ENCODE measurements around the gene ATXN7L1. TPM values are rescaled to one million over a fixed set of nuclear protein-coding genes. Genes with fewer than 3 reads are reported as not detected.
A peak's percentile ranks its signal among the peaks of the same experiment; 100 is the strongest.

The ATXN7L1 gene
- total and polyA plus RNA-seq, 2 donors (not counting 1 experiment from before 2014, with no cell fraction given) = 7.1 to 40.6 TPM

DNA sequence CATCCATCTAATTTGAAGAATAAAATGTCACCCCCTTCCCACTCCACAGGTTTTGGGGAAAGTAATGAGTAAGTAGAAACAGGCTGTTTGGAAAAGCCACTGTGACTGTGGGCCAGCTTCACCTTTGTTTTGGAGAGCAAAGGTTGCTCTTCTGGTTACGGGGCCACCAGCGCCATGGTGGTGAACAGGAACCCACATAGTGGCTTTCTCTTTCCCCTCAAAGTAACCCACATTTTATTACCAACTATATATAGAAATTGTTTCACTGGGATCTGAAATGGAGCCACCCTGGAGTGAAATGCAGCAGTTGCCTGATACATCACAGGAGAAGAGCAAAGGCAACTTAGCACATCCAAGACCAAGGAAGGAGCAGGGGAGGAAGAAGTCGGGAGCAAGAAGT, 182.8 kb downstream of the ATXN7L1 start:
- no peaks in the 10 kb centered on the region for H3K36me3 ChIP-seq (replicated peaks in 1 of 2; ENCODE audit: control extremely low read depth in 1 of 2, control insufficient read depth in 1 of 2, extremely low read depth in 1 of 2, insufficient read depth in 2 of 2, low read length in 1 of 2)
- peaks cover 5 to 29% of the 10 kb centered on the region in 2 donors for H3K4me1 ChIP-seq (ENCODE audit: control insufficient read depth in 2 of 2, insufficient read depth in 2 of 2, low read length in 2 of 2)
- peaks cover 4% of the 10 kb centered on the region for H3K9me3 Mint-ChIP-seq (ENCODE audit: insufficient read depth)
- 51% methylated on average over 3 of the region's 3 CpGs for WGBS (ENCODE audit: insufficient coverage)
- H4K20me1 ChIP-seq (ENCODE audit: control insufficient read depth, insufficient read depth, low read length, poor library complexity, severe bottlenecking) = no peaks in the 10 kb centered on the region
- TF ChIP-seq, protein P1, sequence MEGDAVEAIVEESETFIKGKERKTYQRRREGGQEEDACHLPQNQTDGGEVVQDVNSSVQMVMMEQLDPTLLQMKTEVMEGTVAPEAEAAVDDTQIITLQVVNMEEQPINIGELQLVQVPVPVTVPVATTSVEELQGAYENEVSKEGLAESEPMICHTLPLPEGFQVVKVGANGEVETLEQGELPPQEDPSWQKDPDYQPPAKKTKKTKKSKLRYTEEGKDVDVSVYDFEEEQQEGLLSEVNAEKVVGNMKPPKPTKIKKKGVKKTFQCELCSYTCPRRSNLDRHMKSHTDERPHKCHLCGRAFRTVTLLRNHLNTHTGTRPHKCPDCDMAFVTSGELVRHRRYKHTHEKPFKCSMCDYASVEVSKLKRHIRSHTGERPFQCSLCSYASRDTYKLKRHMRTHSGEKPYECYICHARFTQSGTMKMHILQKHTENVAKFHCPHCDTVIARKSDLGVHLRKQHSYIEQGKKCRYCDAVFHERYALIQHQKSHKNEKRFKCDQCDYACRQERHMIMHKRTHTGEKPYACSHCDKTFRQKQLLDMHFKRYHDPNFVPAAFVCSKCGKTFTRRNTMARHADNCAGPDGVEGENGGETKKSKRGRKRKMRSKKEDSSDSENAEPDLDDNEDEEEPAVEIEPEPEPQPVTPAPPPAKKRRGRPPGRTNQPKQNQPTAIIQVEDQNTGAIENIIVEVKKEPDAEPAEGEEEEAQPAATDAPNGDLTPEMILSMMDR (IDR thresholded peaks at IDR 0.05) = no peak
- TF ChIP-seq EZH2 (IDR thresholded peaks at IDR 0.05; ENCODE audit: borderline replicate concordance, insufficient read depth, low read depth, low read length, poor library complexity, severe bottlenecking) = no peak
- no peak overlapping the region for H3K4me2 ChIP-seq (replicated peaks; ENCODE audit: low read depth, low read length, poor library complexity, severe bottlenecking)
- intact Hi-C loops (cut with micrococcal nuclease) = loop anchor here (5.0 to 10.0 kb wide), 3 partner anchors 51 to 594 kb away; no protein-coding TSS in a partner anchor
- no peak for DNase-seq
- no peak overlapping the region for H3K27ac ChIP-seq (ENCODE audit: low read length in 2 of 2)
- peaks cover 3% of the 10 kb centered on the region for H3K79me2 ChIP-seq (ENCODE audit: control insufficient read depth, insufficient read depth, low read length)
- no peak for ATAC-seq (ENCODE audit: low read depth)
- H3K27ac Mint-ChIP-seq = peak overlapping the region; percentile 43
- H3K27me3 Mint-ChIP-seq = no peaks in the 10 kb centered on the region
- ChIA-PET POLR2A (no interaction called here), CTCF (no interaction called here)
- H3K27me3 ChIP-seq (replicated peaks in 1 of 4; ENCODE audit: control extremely low read depth in 1 of 4, control insufficient read depth in 3 of 4, insufficient read depth in 4 of 4, low read length in 3 of 4) = no peaks in the 10 kb centered on the region
- H3K4me1 Mint-ChIP-seq = peaks cover 44% of the 10 kb centered on the region
- H3K4me3 Mint-ChIP-seq = no peak overlapping the region
- H2AFZ ChIP-seq (ENCODE audit: insufficient read depth, low read depth, low read length, poor library complexity, severe bottlenecking) = no peak overlapping the region
- peaks cover 0 to 9% (median 0%) of the 10 kb centered on the region in 3 donors for H3K9me3 ChIP-seq (ENCODE audit: control extremely low read depth in 1 of 3, control insufficient read depth in 2 of 3, insufficient read depth in 1 of 3, low read length in 2 of 3)
- no peak overlapping the region for H3K9ac ChIP-seq (ENCODE audit: low read length)
- H3K4me3 ChIP-seq (ENCODE audit: control extremely low read depth in 1 of 5, extremely low read depth in 1 of 5, insufficient read depth in 1 of 5, low read depth in 2 of 5, low read length in 4 of 5) = no peak overlapping the region

DNA sequence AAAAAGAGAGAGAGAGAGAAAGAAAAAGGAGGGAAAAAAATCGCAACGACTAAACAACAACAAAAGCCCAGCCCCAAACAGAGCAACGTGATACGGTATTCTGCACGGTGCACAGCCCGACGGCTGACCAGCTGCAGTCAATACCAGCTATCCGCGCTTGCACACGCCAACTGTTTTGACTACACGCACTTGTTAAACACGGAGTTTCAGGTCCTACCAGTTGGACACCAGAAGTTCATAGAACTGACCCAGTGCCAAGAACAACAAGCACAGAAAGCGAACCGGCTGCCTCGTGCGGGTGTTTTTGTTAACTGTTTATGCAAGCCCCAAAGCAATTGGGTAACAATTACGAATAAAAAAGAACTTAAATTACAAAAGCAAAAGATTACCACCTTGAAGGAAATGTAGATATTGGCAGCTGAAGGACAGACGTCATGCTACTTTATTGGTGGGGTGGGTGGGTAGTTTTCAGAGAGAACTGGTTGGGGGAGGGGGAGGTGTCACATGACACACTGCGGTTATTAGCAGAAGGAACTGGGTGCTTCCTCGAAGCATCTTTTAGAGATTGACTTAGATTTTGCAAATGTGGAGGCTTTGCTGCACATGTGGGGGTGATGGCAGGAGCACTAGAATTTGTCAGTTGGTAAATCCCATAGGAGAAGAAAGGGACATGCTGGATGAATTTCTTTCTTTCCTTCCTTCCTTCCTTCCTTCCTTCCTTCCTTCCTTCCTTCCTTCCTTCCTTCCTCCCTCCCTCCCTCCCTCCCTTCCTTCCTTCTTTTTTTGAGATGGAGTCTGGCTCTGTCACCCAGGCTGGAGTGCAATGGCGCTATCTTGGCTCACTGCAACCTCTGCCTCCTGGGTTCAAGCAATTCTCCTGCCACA, 184.5 kb downstream of the ATXN7L1 start:
- Mint-ChIP-seq H3K9me3 (ENCODE audit: insufficient read depth) (no peaks in the 10 kb centered on the region), H3K4me1 (peaks cover 54% of the 10 kb centered on the region), H3K27me3 (no peaks in the 10 kb centered on the region), H3K27ac (peak overlapping the region; percentile 99), H3K4me3 (peak overlapping the region; percentile 95)
- POLR2A ChIA-PET = interaction anchor here (0.6 to 1.5 kb wide), 11 partner anchors 11 to 593 kb away, joined by 3 to 6 read pairs (median 3); partner anchors contain the start of gene NAMPT
- no peaks in the 10 kb centered on the region for H3K36me3 ChIP-seq (replicated peaks in 1 of 2; ENCODE audit: control extremely low read depth in 1 of 2, control insufficient read depth in 1 of 2, extremely low read depth in 1 of 2, insufficient read depth in 2 of 2, low read length in 1 of 2)
- TF ChIP-seq, protein P1 (IDR thresholded peaks at IDR 0.05) = no peak
- no peak for TF ChIP-seq EZH2 (IDR thresholded peaks at IDR 0.05; ENCODE audit: borderline replicate concordance, insufficient read depth, low read depth, low read length, poor library complexity, severe bottlenecking)
- intact Hi-C loops (cut with micrococcal nuclease) = loop anchor here (1.0 to 10.0 kb wide), 6 partner anchors 15 to 1477 kb away; partner anchors contain the start of gene HBP1
- peak overlapping the region; percentile 90 to 97 for H3K27ac ChIP-seq (ENCODE audit: low read length in 2 of 2)
- H3K79me2 ChIP-seq (ENCODE audit: control insufficient read depth, insufficient read depth, low read length) = peaks cover 3% of the 10 kb centered on the region
- 0% methylated on average over 12 of the region's 21 CpGs for WGBS (ENCODE audit: insufficient coverage)
- no peaks in the 10 kb centered on the region for H3K9me3 ChIP-seq (ENCODE audit: control extremely low read depth in 1 of 3, control insufficient read depth in 2 of 3, insufficient read depth in 1 of 3, low read length in 2 of 3)
- peak overlapping the region; percentile 78 for H2AFZ ChIP-seq (ENCODE audit: insufficient read depth, low read depth, low read length, poor library complexity, severe bottlenecking)
- peak overlapping the region; percentile 61 to 94 (median 80) for H3K4me3 ChIP-seq (ENCODE audit: control extremely low read depth in 1 of 5, extremely low read depth in 1 of 5, insufficient read depth in 1 of 5, low read depth in 2 of 5, low read length in 4 of 5)
- no peaks in the 10 kb centered on the region for H3K27me3 ChIP-seq (replicated peaks in 1 of 4; ENCODE audit: control extremely low read depth in 1 of 4, control insufficient read depth in 3 of 4, insufficient read depth in 4 of 4, low read length in 3 of 4)
- peak; percentile 77 for ATAC-seq (ENCODE audit: low read depth)
- DNase-seq = peak; percentile 90
- peak overlapping the region; percentile 97 for H3K9ac ChIP-seq (ENCODE audit: low read length)
- H3K4me1 ChIP-seq (ENCODE audit: control insufficient read depth in 2 of 2, insufficient read depth in 2 of 2, low read length in 2 of 2) = peaks cover 5 to 29% of the 10 kb centered on the region in 2 donors
- no peaks in the 10 kb centered on the region for H4K20me1 ChIP-seq (ENCODE audit: control insufficient read depth, insufficient read depth, low read length, poor library complexity, severe bottlenecking)
- CTCF ChIA-PET = interaction anchor here (0.6 to 2.0 kb wide), 10 partner anchors 10 to 464 kb away, joined by 3 to 8 read pairs (median 3); no protein-coding TSS in a partner anchor
- peak overlapping the region; percentile 89 for H3K4me2 ChIP-seq (replicated peaks; ENCODE audit: low read depth, low read length, poor library complexity, severe bottlenecking)
